Mammary epithelial cell (primary cell): ENCODE results near the gene LIMCH1.

Experiments
- EZH2 ChIP-seq: IDR thresholded peaks from 2 replicates; pipeline ENCODE4 v1.6.1; 2012; ENCODE audit warnings: low read length, inconsistent platforms, borderline replicate concordance
- TF ChIP-seq, protein P1 (sequence below), 2 donors: IDR thresholded peaks in 1 of 2; conservative IDR thresholded peaks in 1 of 2; 2 replicates each; pipeline ENCODE4 v1.5.1; 2011 to 2012; ENCODE audit warnings: inconsistent platforms in 2 of 2, low read length in 2 of 2, mild to moderate bottlenecking in 2 of 2, control low read depth in 1 of 2, low read depth in 1 of 2; ENCODE audit not compliant: insufficient read depth in 1 of 2; ENCODE audit errors: extremely low read depth in 1 of 2

DNA sequence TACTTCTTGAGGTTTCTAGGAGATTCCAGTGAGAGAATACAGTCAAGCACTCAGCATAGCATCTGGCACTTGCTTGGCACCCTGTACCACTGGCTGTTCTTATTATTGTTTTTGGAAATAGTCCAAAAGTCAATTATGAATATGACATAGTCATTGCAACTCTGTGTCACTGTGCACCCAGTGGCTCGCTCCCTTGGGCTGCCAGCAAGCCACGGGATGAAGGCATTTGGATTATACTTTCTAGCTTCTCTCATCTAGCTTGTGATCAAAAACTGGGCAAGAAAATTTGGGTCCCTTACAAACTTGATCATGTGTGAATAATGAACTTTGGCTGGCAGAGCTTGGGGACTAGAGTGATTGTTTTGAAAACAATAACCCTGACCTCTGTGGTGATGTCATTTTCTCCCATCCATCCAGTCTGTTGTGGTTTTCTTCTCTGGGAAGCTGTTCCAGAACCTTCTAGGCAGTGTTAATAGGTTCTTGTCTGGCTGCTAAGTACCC is 32.7 kb upstream of the LIMCH1 start:
- TF ChIP-seq, protein P1, sequence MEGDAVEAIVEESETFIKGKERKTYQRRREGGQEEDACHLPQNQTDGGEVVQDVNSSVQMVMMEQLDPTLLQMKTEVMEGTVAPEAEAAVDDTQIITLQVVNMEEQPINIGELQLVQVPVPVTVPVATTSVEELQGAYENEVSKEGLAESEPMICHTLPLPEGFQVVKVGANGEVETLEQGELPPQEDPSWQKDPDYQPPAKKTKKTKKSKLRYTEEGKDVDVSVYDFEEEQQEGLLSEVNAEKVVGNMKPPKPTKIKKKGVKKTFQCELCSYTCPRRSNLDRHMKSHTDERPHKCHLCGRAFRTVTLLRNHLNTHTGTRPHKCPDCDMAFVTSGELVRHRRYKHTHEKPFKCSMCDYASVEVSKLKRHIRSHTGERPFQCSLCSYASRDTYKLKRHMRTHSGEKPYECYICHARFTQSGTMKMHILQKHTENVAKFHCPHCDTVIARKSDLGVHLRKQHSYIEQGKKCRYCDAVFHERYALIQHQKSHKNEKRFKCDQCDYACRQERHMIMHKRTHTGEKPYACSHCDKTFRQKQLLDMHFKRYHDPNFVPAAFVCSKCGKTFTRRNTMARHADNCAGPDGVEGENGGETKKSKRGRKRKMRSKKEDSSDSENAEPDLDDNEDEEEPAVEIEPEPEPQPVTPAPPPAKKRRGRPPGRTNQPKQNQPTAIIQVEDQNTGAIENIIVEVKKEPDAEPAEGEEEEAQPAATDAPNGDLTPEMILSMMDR (conservative IDR thresholded peaks at IDR 0.05 in 1 of 2, IDR thresholded peaks at IDR 0.05 in 1 of 2; ENCODE audit: extremely low read depth in 1 of 2, insufficient read depth in 1 of 2, low read depth in 1 of 2, low read length in 2 of 2): no peak
- no peak for TF ChIP-seq EZH2
